H1 (cell line): Measurements from ENCODE around the gene ADCY3. TPM values are rescaled to one million over a fixed set of nuclear protein-coding genes. Genes with fewer than 3 reads are reported as not detected.

ENCODE experiments used
- CTCF ChIA-PET: fragments of 300-600 bp; sonication (Branson Sonifier 250); formaldehyde crosslinking; loops from one replicate; lab custom pipeline; 2021; ENCODE audit not compliant: partially characterized antibody; lab: Charles Lee
- POLR2A ChIA-PET: fragments of 300-600 bp; sonication (Branson Sonifier 250); formaldehyde crosslinking; loops from one replicate; lab custom pipeline; 2021; ENCODE audit warnings: inconsistent platforms; ENCODE audit not compliant: partially characterized antibody; lab: Charles Lee
- DNase-seq, 2 experiments: peaks; one replicate each; pipeline versions ENCODE4 v3.0.0 to v3.0.0-alpha.2; 2010 to 2022; ENCODE audit warnings: low spot score in 2 of 2, low read depth in 1 of 2, mixed read lengths in 1 of 2
- FAIRE-seq: peaks from 2 replicates; lab custom pipeline; 2011; peaks lifted over from hg19 to GRCh38; lab: Jason Lieb, UNC
- H2AFZ ChIP-seq: 2 replicates; pipeline ENCODE4 v1.8.1; 2012; ENCODE audit warnings: low read length, inconsistent platforms
- H2AK5ac ChIP-seq: 2 replicates; pipeline ENCODE4 v1.6.1; 2013; ENCODE audit warnings: low read depth, low read length
- H2BK120ac ChIP-seq: replicated peaks from 2 replicates; pipeline ENCODE3; 2013; ENCODE audit warnings: low read depth, low read length, inconsistent platforms
- H2BK12ac ChIP-seq: 2 replicates; pipeline ENCODE4 v1.6.1; 2013; ENCODE audit warnings: low read depth, low read length
- H2BK15ac ChIP-seq: 2 replicates; pipeline ENCODE4 v1.6.1; 2013; ENCODE audit warnings: low read length
- H2BK20ac ChIP-seq: 2 replicates; pipeline ENCODE4 v1.6.1; 2013; ENCODE audit warnings: low read length
- H2BK5ac ChIP-seq: 2 replicates; pipeline ENCODE4 v1.6.1; 2013; ENCODE audit warnings: low read depth, low read length
- H3K14ac ChIP-seq: 2 replicates; pipeline ENCODE4 v1.6.1; 2013; ENCODE audit warnings: inconsistent platforms; ENCODE audit not compliant: insufficient read length
- H3K18ac ChIP-seq: 2 replicates; pipeline ENCODE4 v1.6.1; 2013; ENCODE audit warnings: low read length; ENCODE audit errors: extremely low read depth
- H3K23ac ChIP-seq: 2 replicates; pipeline ENCODE4 v1.6.1; 2013; ENCODE audit warnings: inconsistent platforms; ENCODE audit not compliant: insufficient read length
- H3K23me2 ChIP-seq: 2 replicates; pipeline ENCODE4 v1.6.1; 2013; ENCODE audit warnings: low read depth, low read length
- H3K27ac ChIP-seq: 2 replicates; pipeline ENCODE4 v1.6.1; 2011; ENCODE audit warnings: low read depth, low read length, inconsistent platforms
- H3K27me3 ChIP-seq, 4 experiments: replicated peaks in 1 of 4; 1 replicate in 1 of 4; 2 replicates in 3 of 4; pipeline versions ENCODE4 v1.6.1 to v1.8.1; 2011 to 2013; ENCODE audit warnings: low read length in 3 of 4, mild to moderate bottlenecking in 3 of 4, inconsistent platforms in 2 of 4, mixed read lengths in 2 of 4, moderate library complexity in 1 of 4; ENCODE audit not compliant: control insufficient read depth in 3 of 4, insufficient read depth in 3 of 4; ENCODE audit errors: extremely low read depth in 1 of 4
- H3K36me3 ChIP-seq, 4 experiments: 2 replicates each; pipeline versions ENCODE4 v1.6.1 to v1.8.1; 2011 to 2013; ENCODE audit warnings: mild to moderate bottlenecking in 4 of 4, low read length in 3 of 4, moderate library complexity in 2 of 4, control low read depth in 1 of 4, inconsistent platforms in 1 of 4; ENCODE audit not compliant: insufficient read depth in 4 of 4, control insufficient read depth in 2 of 4
- H3K4ac ChIP-seq: replicated peaks from 2 replicates; pipeline ENCODE3; 2013; ENCODE audit warnings: low read length, low read depth, mixed read lengths, inconsistent platforms; ENCODE audit not compliant: insufficient read length
- H3K4me1 ChIP-seq, 4 experiments: replicated peaks in 1 of 4; 1 replicate in 1 of 4; 2 replicates in 3 of 4; pipeline versions ENCODE4 v1.6.1 to v1.8.1; 2011 to 2013; ENCODE audit warnings: low read length in 3 of 4, inconsistent platforms in 2 of 4, mixed read lengths in 1 of 4; ENCODE audit not compliant: insufficient read depth in 4 of 4, control insufficient read depth in 3 of 4
- H3K4me2 ChIP-seq, 2 experiments: 2 replicates each; pipeline versions ENCODE4 v1.6.1 to v1.8.1; 2011 to 2013; ENCODE audit warnings: low read depth in 2 of 2, low read length in 2 of 2, control low read depth in 1 of 2, inconsistent platforms in 1 of 2, mild to moderate bottlenecking in 1 of 2; ENCODE audit not compliant: insufficient read depth in 1 of 2
- H3K4me3 ChIP-seq, 4 experiments: fragments of 200-600, 300-600 bp in 1 of 4; sonication (generic), shearing (Covaris generic), sonication (Bioruptor Twin) in 1 of 4; 2 replicates each; pipeline versions ENCODE4 v1.5.1 to v1.8.1; 2011 to 2016; ENCODE audit warnings: low read length in 4 of 4, low read depth in 3 of 4, control low read depth in 2 of 4, inconsistent platforms in 2 of 4, mild to moderate bottlenecking in 2 of 4, mixed read lengths in 1 of 4, moderate library complexity in 1 of 4; ENCODE audit not compliant: insufficient read depth in 2 of 4; ENCODE audit errors: extremely low read depth in 1 of 4
- H3K56ac ChIP-seq: replicated peaks from 2 replicates; pipeline ENCODE3; 2013; ENCODE audit warnings: low read depth, mild to moderate bottlenecking, mixed read lengths, low read length, inconsistent platforms; ENCODE audit not compliant: insufficient read length
- H3K79me1 ChIP-seq: 2 replicates; pipeline ENCODE4 v1.6.1; 2013; ENCODE audit warnings: low read depth, low read length, control low read depth
- H3K79me2 ChIP-seq, 2 experiments: 2 replicates each; pipeline versions ENCODE4 v1.6.1 to v1.8.1; 2012 to 2013; ENCODE audit warnings: low read length in 2 of 2, mild to moderate bottlenecking in 2 of 2, inconsistent platforms in 1 of 2; ENCODE audit not compliant: insufficient read depth in 2 of 2, control insufficient read depth in 1 of 2
- H3K9ac ChIP-seq, 4 experiments: replicated peaks in 1 of 4; 1 replicate in 1 of 4; 2 replicates in 3 of 4; pipeline versions ENCODE4 v1.6.1 to v1.8.1; 2011 to 2013; ENCODE audit warnings: low read depth in 3 of 4, low read length in 3 of 4, control low read depth in 2 of 4, mild to moderate bottlenecking in 2 of 4, moderate library complexity in 2 of 4, inconsistent platforms in 1 of 4; ENCODE audit errors: extremely low read depth in 1 of 4
- H3K9me3 ChIP-seq, 2 experiments: 2 replicates each; pipeline versions ENCODE4 v1.6.1 to v1.8.1; 2012 to 2013; ENCODE audit warnings: mild to moderate bottlenecking in 2 of 2, moderate library complexity in 2 of 2, control low read depth in 1 of 2, inconsistent platforms in 1 of 2, low read depth in 1 of 2, low read length in 1 of 2, mixed read lengths in 1 of 2; ENCODE audit not compliant: insufficient read depth in 2 of 2
- H4K20me1 ChIP-seq, 2 experiments: replicated peaks in 1 of 2; 2 replicates each; pipeline versions ENCODE3 to v1.8.1; 2011 to 2013; ENCODE audit warnings: inconsistent platforms in 2 of 2, low read length in 2 of 2, mild to moderate bottlenecking in 1 of 2; ENCODE audit not compliant: insufficient read depth in 2 of 2, control insufficient read depth in 1 of 2
- H4K5ac ChIP-seq: 2 replicates; pipeline ENCODE4 v1.6.1; 2013; ENCODE audit warnings: low read length, low read depth, mixed read lengths, inconsistent platforms; ENCODE audit not compliant: insufficient read length
- H4K8ac ChIP-seq: 2 replicates; pipeline ENCODE4 v1.8.0; 2013; ENCODE audit warnings: mild to moderate bottlenecking, moderate library complexity, low read length, inconsistent platforms; ENCODE audit not compliant: insufficient read depth; ENCODE audit errors: extremely low read depth
- H4K91ac ChIP-seq: replicated peaks from 2 replicates; pipeline ENCODE3; 2013; ENCODE audit warnings: low read length, mixed read lengths, inconsistent platforms; ENCODE audit not compliant: insufficient read length
- CHD2 ChIP-seq: IDR thresholded peaks from 2 replicates; pipeline ENCODE4 v1.6.1; 2012; ENCODE audit warnings: low read length, improper control_type of control experiment
- KDM5A ChIP-seq: fragments of 200-600 bp; IDR thresholded peaks from 2 replicates; pipeline ENCODE4 v1.7.1; 2012; ENCODE audit warnings: mild to moderate bottlenecking, low read length, inconsistent platforms, mixed read lengths
- RAD21 ChIP-seq, 2 experiments: IDR thresholded peaks in 1 of 2; conservative IDR thresholded peaks in 1 of 2; 2 replicates each; pipeline ENCODE4 v1.6.1; 2011; ENCODE audit warnings: low read depth in 2 of 2, low read length in 2 of 2, improper control_type of control experiment in 1 of 2, inconsistent platforms in 1 of 2, mild to moderate bottlenecking in 1 of 2, moderate library complexity in 1 of 2
- RXRA ChIP-seq: IDR thresholded peaks from 2 replicates; pipeline ENCODE4 v1.6.1; 2011; ENCODE audit warnings: low read depth, mild to moderate bottlenecking, low read length, moderate library complexity; ENCODE audit not compliant: insufficient read depth
- TEAD4 ChIP-seq: IDR thresholded peaks from 2 replicates; pipeline ENCODE4 v1.6.1; 2012; ENCODE audit warnings: low read depth, low read length, inconsistent platforms, mixed read lengths
- WGBS, 2 experiments: shearing (Covaris generic) in 1 of 2; methylation state at CpG; one replicate each; pipeline versions ENCODE4 v1.1.6 to v1.1.7; 2013 to 2015; ENCODE audit warnings: low lambda C conversion rate in 2 of 2, mixed read lengths in 2 of 2, inconsistent platforms in 1 of 2, low coverage in 1 of 2, missing lambda C conversion rate in 1 of 2; ENCODE audit not compliant: insufficient replicate concordance in 2 of 2, insufficient coverage in 1 of 2, insufficient read length in 1 of 2; ENCODE audit errors: extremely low coverage in 1 of 2, missing lambda C conversion rate in 1 of 2; 5-methylcytosine and 5-hydroxymethylcytosine counted together
- polyA plus RNA-seq, 7 experiments: library from polyadenylated mRNA; depleted of rRNA in 3 of 7; stranded (reverse) in 5 of 7; unstranded in 2 of 7; fragments of >200 nt in 5 of 7; fragments of 200-250 nt in 2 of 7; gene quantifications; 1 replicate in 5 of 7; 2 replicates in 1 of 7; 4 replicates in 1 of 7; pipeline versions ENCODE4 v1.2.1 to v1.2.3, GENCODE V29; 2011 to 2013; ENCODE audit warnings: missing spikeins in 2 of 7, mixed read lengths in 2 of 7
- total RNA-seq: library from RNA; stranded (reverse); fragmentation: NEBNext Ultra II Directional; extraction: Animal tissue kit (Norgen Biotek cat#: 25700); gene quantifications from 2 replicates; pipeline ENCODE4 v1.2.1, GENCODE V29; 2021

ADCY3 gene
- total and polyA plus RNA-seq, 2 of the 8 experiments (the other 6 are each of a cell fraction or from before 2014, with no cell fraction given) = 45.1 to 52.9 TPM

DNA sequence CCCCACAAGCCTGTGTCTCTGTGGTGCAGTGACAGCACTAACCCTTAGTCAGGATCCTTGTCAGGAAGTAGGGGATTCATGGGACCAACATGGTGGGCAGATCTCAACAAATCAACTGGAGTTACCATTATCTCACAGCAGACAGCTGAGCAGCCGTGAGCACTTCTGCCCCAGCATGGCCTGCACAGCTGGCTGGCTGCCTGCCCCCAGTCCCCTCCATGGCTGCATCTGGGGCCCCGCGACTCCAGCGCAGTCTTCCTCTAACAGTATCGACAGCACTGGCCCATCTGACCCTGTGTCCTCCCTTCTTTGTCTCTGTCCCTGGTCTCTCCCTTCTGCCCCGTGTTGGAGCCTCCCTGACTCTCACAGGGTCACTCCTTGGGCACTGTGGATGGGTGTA is 4.7 kb upstream of the ADCY3 start:
- H3K14ac ChIP-seq = no peak overlapping the region
- CTCF ChIA-PET = interaction anchor here (0.8 kb wide), 1 partner anchor 11 kb away, joined by 3 read pairs; no protein-coding TSS in a partner anchor
- H2AK5ac ChIP-seq = peak overlapping the region; percentile 100; the same call in 1 of the 2 replicates
- H3K9me3 ChIP-seq = no peaks in the 10 kb centered on the region
- H3K4ac ChIP-seq = no peak overlapping the region
- peak overlapping the region; percentile 40 for H4K91ac ChIP-seq
- H3K27ac ChIP-seq = no peak overlapping the region
- no peak overlapping the region for H3K18ac ChIP-seq
- H3K56ac ChIP-seq = peak overlapping the region; percentile 25
- no peak overlapping the region for H3K4me2 ChIP-seq
- POLR2A ChIA-PET = no interaction called here
- peaks cover 3% of the 10 kb centered on the region for H3K79me1 ChIP-seq
- H3K27me3 ChIP-seq = peaks cover 0 to 3% (median 0%) of the 10 kb centered on the region in 4 experiments; a peak in 4 of 7 replicates
- H2BK5ac ChIP-seq = peak overlapping the region; percentile 64; the same call in 1 of the 2 replicates
- WGBS, 2 experiments = 90% methylated on average over 6 of the region's 6 CpGs; no CpG with 5 or more reads in 1 of the 2 experiments
- H2BK15ac ChIP-seq = peak overlapping the region; percentile 21; the same call in 1 of the 2 replicates
- H3K4me1 ChIP-seq = peaks cover 0 to 7% (median 3%) of the 10 kb centered on the region in 4 experiments; a peak in 4 of 7 replicates
- H4K5ac ChIP-seq = no peak overlapping the region
- no peak overlapping the region for H2AFZ ChIP-seq
- H2BK20ac ChIP-seq = 0 out of 2 replicates have a peak overlapping the region, but pooled peaks have one; percentile 28
- no peak overlapping the region for H2BK120ac ChIP-seq
- H3K9ac ChIP-seq = no peak overlapping the region
- H3K23me2 ChIP-seq = peaks cover 13% of the 10 kb centered on the region
- no peaks in the 10 kb centered on the region for H4K20me1 ChIP-seq
- FAIRE-seq = no peak
- DNase-seq = no peak
- no peak overlapping the region for H3K23ac ChIP-seq
- H3K4me3 ChIP-seq = no peak overlapping the region
- H3K79me2 ChIP-seq = peaks cover 0 to 4% of the 10 kb centered on the region in 2 experiments; a peak in 1 of 4 replicates
- no peaks in the 10 kb centered on the region; a peak in 1 of 8 replicates for H3K36me3 ChIP-seq
- H2BK12ac ChIP-seq = peak overlapping the region; percentile 89; the same call in 1 of the 2 replicates
- peak overlapping the region; percentile 63; the same call in 1 of the 2 replicates for H4K8ac ChIP-seq
- TF ChIP-seq RAD21 (IDR thresholded peaks at IDR 0.05 in 1 of 2, conservative IDR thresholded peaks at IDR 0.05 in 1 of 2; ENCODE audit: low read depth in 2 of 2, low read length in 2 of 2) (no peak), CHD2 (no peak), TEAD4 (no peak), RXRA (no peak), KDM5A (no peak)
